Mesothelial cell of epicardium (in vitro differentiated cells): ENCODE measurements around the gene SLC10A2. TPM values are rescaled to one million over a fixed set of nuclear protein-coding genes. Genes with fewer than 3 reads are reported as not detected.

Experiments used
- DNase-seq, 2 experiments: peaks; one replicate each; pipeline ENCODE4 v3.0.0; 2021; ENCODE audit warnings: low spot score in 2 of 2; ENCODE audit not compliant: unreplicated experiment in 2 of 2
- H3K27ac Mint-ChIP-seq: 2 replicates; pipeline ENCODE4 v1.8.0; 2021; ENCODE audit warnings: mixed read lengths
- H3K27me3 Mint-ChIP-seq: 2 replicates; pipeline ENCODE4 v1.8.0; 2021; ENCODE audit warnings: low read depth, mixed read lengths
- H3K36me3 Mint-ChIP-seq: 2 replicates; pipeline ENCODE4 v1.8.0; 2021; ENCODE audit warnings: mixed read lengths
- H3K4me1 Mint-ChIP-seq: 2 replicates; pipeline ENCODE4 v1.8.0; 2021; ENCODE audit warnings: mixed read lengths
- H3K4me3 Mint-ChIP-seq: 2 replicates; pipeline ENCODE4 v1.8.0; 2021; ENCODE audit warnings: mild to moderate bottlenecking, moderate library complexity, mixed read lengths
- H3K9me3 Mint-ChIP-seq: 2 replicates; pipeline ENCODE4 v1.8.0; 2021; ENCODE audit warnings: mixed read lengths
- total RNA-seq: library from RNA; stranded (reverse); gene quantifications from 3 replicates; pipeline ENCODE4 v1.2.1, GENCODE V29; 2021
- TF ChIP-seq, protein P1 (sequence below): fragments of 200-600 bp; sonication (generic); IDR thresholded peaks from one replicate; pipeline ENCODE4 v1.5.0; 2021; ENCODE audit warnings: antibody characterized with exemption; ENCODE audit not compliant: unreplicated experiment

Gene SLC10A2
- total RNA-seq, 1 donor from 2014 or later = not detected

GRCh38 chr13:103002279-103002678, 63.9 kb downstream of the SLC10A2 start:
- TF ChIP-seq, protein P1, sequence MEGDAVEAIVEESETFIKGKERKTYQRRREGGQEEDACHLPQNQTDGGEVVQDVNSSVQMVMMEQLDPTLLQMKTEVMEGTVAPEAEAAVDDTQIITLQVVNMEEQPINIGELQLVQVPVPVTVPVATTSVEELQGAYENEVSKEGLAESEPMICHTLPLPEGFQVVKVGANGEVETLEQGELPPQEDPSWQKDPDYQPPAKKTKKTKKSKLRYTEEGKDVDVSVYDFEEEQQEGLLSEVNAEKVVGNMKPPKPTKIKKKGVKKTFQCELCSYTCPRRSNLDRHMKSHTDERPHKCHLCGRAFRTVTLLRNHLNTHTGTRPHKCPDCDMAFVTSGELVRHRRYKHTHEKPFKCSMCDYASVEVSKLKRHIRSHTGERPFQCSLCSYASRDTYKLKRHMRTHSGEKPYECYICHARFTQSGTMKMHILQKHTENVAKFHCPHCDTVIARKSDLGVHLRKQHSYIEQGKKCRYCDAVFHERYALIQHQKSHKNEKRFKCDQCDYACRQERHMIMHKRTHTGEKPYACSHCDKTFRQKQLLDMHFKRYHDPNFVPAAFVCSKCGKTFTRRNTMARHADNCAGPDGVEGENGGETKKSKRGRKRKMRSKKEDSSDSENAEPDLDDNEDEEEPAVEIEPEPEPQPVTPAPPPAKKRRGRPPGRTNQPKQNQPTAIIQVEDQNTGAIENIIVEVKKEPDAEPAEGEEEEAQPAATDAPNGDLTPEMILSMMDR = no peak
- no peaks in the 10 kb centered on the region for H3K36me3 Mint-ChIP-seq
- peaks cover 14% of the 10 kb centered on the region for H3K9me3 Mint-ChIP-seq
- H3K4me1 Mint-ChIP-seq = peaks cover 35% of the 10 kb centered on the region
- no peak overlapping the region for H3K27ac Mint-ChIP-seq
- H3K27me3 Mint-ChIP-seq = peaks cover 2% of the 10 kb centered on the region
- DNase-seq = no peak
- no peak overlapping the region for H3K4me3 Mint-ChIP-seq

DNA sequence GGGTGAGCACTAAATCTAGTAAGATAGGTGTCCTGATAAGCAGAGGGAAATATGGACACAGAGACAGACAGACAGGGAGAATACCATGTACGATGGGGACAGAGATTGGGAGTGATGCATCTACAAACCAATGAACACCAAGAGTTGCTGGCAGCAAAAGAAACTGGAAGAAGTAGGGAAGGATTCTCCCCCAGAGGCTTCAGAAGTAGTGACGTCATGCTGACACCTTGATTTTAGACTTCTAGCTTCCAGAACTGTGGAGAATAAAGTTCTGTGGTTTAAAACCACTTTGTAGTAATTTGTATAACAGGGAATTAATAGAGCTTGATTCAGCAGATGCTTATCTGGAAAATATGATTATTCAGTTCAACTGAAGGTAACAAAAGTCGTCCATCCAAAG, 66.1 kb downstream of the SLC10A2 start:
- Mint-ChIP-seq H3K27ac (no peak overlapping the region), H3K4me3 (no peak overlapping the region), H3K27me3 (peaks cover 2% of the 10 kb centered on the region), H3K9me3 (peaks cover 26% of the 10 kb centered on the region), H3K36me3 (peaks cover 6% of the 10 kb centered on the region), H3K4me1 (peaks cover 18% of the 10 kb centered on the region)
- TF ChIP-seq, protein P1 = no peak
- no peak for DNase-seq

GRCh38 chr13:102999499-102999898, 66.7 kb downstream of the SLC10A2 start:
- H3K36me3 Mint-ChIP-seq = peaks cover 6% of the 10 kb centered on the region
- no peak for DNase-seq
- H3K4me1 Mint-ChIP-seq = peaks cover 12% of the 10 kb centered on the region
- no peak overlapping the region for H3K27ac Mint-ChIP-seq
- TF ChIP-seq, protein P1 = no peak
- peaks cover 2% of the 10 kb centered on the region for H3K27me3 Mint-ChIP-seq
- peaks cover 31% of the 10 kb centered on the region for H3K9me3 Mint-ChIP-seq
- H3K4me3 Mint-ChIP-seq = no peak overlapping the region

Other genes starting within 250 kb of the SLC10A2 start
- gene ERCC5, start 220.4 kb downstream of the SLC10A2 start, total RNA-seq = 45.0 to 51.1 TPM (median 46.6 TPM) in 3 replicates